NCI-H2227 (cell line): ENCODE results near the gene SLC6A16.
A peak's percentile ranks its signal among the peaks of the same experiment; 100 is the strongest.
"Not testable (repeated sequence)": the region's sequence is repeated elsewhere in the genome, so short reads cannot be mapped to it uniquely, and the experiment has no call there.

Source experiments
- DNase-seq: peaks from one replicate; lab custom pipeline; 2025; ENCODE audit not compliant: unreplicated experiment; lab: John Stamatoyannopoulos, UW

Gene SLC6A16

DNA sequence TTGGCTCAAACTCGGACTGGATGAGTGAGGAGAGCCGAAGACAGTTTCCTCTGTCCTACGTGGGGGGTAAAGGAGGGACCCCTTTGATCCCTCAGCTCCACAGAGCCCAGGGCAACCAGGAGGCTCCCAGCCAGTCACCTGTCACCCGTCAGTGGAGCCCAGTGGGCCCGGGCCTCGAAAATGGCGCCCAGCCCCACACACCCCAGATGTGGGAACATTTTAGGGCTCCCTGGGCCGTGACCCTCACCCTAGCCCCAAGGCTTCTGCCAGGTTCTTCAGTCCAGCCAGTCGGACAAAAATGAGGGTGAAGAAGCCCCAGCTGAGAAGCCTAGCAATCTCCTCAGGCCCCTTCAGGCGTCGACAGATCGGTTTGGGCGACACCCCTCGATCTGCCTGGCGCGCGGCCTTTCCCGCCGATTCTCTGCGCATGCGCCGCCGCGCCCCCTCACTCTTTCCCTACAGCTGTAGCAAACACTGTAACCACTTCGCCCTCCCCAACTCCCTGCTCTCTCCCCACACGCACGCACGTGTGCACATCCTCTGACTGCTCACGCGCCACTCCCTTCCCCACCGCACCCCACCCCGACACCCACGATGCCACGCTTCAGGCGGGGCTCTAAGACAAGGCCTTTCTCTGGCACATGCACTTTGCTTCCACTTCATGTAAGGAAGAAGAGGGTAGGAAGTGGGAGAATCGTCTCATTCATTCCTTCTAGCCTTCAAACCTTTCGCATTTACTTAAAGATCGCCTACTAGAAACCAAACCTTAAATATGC, at the start of gene SLC6A16:
SLC6A16 (minus strand) TSS at position 391 of the 776 bp plus-strand sequence. CDS start 13,844 bp downstream, outside the sequence.
- no peak for DNase-seq

DNA sequence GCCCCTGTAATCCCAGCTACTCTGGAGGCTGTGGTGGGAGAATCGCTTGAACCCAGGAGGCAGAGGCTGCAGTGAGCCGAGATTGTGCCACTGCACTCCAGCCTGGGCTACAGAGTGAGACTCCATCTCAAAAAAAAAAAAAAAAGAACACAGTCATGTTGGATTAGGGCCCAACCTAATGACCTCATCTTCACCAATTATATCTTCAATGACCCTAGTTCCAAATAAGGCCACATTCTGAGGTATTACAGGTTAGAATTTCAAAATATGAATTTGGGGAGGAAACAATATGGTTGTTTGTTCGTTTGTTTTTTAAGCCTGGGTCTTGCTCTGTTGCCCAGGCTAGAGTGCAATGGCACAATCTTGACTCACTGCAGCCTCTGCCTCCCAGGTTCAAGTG, 48.2 kb upstream of the SLC6A16 start:
- DNase-seq, result not testable (repeated sequence)

DNA sequence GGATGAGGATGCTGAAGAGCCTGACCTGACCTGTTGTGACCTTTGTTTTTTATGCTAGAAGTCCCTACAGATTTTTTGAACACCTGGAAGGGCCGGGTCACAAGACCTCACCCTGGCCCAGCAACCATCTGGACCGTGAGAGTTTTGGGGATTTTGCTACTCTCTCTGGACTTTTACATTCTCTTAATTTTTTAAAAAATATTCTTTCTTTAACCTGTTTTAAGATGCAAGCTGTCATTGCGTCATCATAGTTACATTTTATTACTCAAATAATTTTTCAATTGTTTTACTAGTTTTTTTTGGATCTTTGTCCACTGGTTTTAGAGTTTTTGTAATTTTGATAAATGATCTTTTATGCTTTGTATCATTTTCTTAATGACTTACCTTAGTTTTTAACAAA, 46.2 kb upstream of the SLC6A16 start:
- DNase-seq, result no peak

DNA sequence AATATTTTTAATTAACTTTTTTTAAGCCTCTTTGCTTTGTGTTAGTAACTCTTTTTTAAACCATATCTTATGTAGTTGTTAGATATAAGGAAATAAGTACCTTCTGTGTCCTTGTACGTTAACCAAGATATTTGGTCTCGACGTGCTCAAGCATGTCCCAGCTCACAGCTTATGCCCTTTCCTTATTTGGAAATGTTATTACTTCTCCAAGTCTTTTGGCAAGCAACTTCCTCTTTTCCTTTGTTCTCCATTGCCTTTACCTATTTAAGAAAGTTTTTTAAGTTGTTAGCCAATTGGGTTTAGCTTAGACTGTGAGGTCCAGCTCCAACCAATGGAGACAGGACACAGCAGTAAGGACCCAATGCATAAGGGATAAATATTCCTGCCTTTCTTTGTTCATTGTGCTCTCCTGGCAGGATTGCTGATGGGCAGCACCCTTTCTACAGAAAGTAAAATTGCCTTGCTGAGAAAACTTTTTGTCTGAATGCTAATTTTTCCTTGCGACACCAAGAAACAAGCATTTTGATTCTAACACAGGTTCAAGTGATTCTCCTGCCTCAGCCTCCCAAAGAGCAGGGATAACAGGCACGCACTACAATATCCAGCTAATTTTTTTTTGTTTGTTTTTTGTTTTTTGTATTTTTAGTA, 43.8 kb upstream of the SLC6A16 start:
- no peak for DNase-seq

DNA sequence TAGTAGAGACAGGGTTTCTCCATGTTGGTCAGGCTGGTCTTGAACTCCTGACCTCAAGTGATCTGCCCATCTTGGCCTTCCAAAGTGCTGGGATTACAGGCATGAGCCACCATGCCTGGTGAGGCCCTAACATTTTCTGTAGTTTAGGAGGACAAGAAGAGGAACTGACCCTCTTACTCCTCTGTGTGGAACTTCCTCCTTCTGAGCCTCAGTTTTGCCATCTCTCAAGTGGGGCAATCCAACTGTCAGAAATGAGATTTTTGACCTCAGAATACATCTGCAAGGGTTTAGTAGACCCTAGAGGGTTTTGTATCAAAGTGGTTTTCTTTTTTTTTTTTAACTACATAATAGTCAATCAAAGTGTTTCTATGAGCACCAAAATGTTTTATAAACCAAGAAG, 41.1 kb upstream of the SLC6A16 start:
- no peak for DNase-seq

DNA sequence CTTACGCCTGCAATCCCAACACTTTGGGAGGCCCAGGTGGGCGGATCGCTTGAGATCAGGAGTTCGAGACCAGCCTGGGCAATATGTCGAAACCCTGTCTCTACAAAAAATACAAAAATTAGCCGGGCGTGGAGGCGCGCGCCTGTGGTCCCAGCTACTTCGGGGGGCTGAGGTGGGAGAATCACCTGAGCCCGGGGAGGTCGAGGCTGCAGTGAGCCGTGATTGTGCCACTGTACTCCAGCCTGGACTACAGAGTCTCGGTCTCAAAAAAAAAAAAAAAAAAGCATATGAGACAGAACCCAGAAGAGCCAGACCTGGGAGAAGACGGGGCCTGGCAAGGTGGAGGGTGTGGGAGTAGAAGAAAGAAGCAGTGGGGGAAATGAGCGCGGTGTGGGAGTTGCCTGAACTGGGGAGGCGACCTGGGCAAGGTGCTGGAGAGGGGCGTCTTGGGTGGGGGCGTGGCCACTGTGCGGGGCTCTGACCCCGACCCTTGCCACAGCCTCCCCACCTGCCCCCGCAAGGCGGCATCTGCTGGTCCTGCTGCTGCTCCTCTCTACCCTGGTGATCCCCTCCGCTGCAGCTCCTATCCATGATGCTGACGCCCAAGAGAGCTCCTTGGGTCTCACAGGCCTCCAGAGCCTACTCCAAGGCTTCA, 39.2 kb upstream of the SLC6A16 start:
- DNase-seq, result no peak

DNA sequence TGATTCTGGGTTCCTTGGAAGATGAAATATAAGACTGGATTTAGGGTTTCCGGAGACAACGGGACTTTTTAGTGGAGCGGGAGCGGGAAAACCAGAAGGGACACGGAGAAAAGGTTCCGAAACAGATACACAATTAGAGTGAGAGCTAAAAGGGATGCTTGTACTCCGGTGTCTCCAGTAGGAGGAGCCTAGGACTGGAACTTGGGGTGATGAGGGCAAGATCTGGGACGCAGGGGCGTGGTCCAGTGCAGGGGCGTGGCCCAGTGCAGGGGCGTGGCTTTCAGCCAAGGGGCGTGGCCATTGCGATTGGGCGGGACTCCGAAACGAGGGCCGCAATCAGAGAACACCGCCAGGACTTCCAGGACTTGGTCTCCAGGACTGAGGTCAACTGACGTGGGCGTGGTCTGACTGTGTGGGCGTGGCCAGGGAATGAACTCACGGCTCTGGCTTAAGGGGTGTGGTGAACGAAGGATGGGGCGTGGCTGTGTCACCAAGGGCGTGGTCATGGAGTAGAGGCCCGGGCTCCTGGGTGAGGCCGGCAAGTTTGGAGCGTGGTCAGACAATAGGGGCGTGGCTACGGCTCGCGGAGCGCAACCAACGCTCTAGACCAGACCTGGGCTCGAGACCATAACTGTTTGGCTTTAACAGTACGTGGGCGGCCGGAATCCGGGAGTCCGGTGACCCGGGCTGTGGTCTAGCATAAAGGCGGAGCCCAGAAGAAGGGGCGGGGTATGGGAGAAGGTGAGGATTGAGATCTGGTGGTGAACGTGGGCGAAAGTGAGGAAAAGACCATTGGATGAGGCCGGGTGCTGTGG, 38.5 kb upstream of the SLC6A16 start, which contains the start of gene DKKL1:
DKKL1 (plus strand) TSS at position 610 of the 815 bp plus-strand sequence; CDS start at position 732, 122 bp downstream.
- peak; percentile 91 for DNase-seq

DNA sequence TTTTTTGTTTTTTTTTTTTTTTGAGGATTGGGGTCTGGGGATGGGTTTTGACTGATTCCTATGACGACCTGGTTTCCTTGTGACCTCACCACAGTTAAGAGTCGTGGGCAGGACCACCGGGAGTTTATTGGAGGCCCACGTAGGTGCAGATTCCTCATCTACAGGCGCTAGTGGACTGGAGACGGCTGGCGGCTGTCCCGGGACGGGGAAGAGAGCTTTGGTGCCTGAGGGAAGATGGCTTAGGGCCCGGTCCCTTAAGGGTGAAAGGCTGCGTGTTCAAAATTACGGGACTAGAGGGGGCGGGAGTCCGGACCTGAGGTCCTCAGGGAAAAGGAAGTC, 37.9 kb upstream of the SLC6A16 start:
- DNase-seq, result no peak

DNA sequence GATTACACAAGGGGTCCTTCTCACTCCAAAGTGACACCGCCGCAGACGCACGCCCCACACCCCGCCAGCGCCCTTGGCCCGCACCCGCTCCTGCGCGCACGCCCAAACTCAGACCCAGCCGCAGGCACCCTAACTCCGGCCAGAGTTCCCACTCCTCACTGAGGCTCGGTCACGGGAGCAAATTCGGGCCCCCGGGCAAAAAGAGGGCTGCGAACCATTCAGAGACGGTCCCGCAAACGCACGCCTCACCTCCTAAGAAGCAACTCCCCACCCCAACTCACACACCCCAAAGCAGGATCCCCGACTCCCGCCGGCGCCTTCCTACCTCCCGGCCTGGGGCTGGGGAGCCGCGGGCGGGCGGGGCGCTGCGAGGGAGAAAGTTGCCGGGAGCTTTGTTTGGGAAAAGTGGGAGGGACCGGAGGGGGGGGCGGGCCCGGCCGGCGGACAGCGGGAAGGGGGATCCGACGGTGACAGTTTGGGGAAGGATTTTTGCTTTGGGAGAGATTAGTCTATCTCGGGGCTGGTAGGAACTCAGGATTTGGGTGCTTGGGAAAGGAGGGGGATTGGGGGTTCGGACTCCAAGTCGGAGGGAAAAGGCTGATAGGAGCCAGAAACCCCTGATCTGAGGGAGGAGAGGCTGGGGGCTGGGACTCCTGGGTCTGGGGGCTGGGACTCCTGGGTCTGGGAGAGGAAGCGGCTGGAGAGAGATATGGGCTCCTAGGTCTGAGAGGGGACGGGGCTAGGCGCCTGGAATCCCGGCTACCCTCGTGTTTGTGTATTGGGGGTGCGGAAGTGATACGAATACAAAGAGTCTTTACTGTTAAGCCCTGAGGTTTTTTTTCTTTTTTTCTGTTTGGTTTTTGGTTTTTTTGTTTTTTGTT, 37.3 kb upstream of the SLC6A16 start, which contains the start of gene TEAD2:
TEAD2 (minus strand) TSS at position 369 of the 881 bp plus-strand sequence. CDS start 2,341 bp downstream, outside the sequence.
- peak; percentile 17 for DNase-seq

DNA sequence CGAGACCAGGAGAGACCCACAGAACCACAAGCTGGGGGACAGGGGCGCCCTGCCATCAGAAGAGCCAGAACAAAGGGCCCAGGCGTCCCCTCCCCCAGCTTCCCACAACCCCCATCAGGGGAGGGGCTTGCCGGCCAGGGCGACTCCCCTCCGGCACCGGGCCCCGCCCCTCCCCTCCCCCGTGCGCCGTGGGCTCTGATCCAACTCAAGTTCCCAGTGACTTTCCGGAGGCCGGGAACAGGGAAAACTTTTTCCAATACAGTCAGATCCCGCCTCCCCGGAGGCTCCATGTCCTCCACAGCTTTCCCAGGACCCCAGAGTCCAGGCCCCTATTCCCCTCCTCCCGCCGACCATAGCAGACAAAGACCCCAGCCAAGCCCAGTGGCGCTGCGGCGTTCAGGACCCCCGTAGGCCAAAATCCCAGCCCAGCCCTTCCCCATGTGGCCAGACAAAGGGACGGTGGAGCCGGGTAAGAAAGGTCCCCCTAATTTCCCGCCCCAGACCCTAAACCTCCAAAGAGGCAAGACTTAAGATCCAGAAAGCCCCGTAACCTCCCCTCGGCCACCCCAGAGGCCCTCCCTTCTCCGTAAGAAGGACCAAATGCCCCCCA, 36.6 kb upstream of the SLC6A16 start:
- peak; percentile 24 for DNase-seq

DNA sequence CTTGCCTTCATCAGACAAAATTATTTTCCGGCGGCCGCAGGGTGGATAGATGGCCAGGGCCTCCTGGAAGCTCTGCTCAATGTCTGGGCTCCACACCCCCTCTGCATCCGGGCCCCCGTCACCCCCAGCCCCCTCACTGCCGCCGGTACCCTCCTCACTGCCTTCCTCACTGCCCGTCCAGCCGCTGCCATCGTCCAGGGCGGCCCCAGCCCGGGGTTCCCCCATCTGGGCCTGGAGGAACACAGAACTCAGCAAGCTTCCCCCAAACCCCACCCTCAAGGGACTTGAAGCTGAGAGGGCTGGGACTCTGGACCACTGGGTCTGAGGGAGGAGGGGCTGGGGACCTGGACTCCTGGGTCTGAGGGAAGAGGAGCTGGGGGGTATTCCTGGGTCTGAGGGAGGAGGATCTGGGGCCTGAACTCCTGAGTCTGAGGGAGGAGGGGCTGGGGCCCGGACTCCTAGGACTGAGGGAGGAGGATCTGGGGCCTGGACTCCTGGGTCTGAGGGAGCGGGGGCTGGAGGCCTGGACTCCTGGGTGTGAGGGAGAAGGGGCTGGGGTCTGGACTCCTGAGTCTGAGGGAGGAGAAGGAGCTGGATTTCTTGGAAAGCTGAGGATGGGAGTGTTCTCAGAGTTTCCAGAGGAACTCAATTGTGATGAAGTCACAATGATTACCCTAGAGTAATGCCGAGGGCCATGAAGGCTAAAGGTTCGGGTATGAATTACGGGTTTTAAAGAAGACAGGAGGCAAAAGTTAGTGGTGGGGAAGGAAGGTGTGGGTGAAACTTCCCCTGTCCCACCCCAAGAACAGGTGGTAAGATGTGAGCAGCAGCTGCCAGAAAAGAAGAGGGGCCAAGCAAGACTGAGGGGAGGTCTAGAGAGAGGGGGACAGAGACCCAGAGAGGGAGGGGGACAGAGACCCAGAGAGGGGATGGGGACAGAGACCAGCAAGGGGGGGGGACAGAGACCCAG, 35.1 kb upstream of the SLC6A16 start:
- DNase-seq, result no peak

DNA sequence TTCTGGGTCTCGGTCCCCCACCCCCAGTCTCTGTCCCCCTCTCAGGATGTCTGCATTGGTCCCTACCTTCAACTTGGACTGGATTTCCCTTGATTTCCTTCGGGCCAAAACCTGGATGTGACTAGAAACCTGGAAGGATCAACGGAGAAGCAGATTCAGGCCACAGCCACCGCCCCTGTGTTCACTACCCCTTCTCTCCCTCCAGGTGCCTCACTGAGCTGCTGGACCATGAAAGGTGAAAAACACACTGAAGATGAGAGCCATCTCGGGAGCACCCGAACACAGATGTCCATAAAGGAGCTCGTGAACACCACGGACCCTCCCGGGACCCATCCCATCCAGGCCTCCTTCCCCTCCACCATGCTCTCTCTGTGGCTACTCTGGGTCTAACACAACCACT, 32.2 kb upstream of the SLC6A16 start:
- no peak for DNase-seq

DNA sequence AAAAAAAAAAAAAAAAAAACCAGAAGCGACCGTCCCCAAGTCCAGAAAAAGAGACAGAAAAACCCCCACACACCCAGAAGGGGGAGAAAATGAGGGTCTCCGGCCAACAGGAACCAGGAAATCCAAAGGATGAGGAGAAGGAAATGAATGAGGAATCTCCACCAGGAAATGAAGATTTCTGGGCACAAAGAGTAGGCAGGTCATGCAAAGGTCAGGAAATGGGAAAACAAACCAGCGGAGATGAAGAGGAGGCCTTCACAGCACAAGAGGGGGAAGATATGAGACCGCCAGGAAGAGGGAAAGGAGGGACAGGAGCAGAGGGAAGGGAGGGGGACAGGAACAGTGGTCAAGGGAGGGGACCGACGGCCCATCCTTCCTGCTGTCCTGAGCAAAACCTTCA, 31.4 kb upstream of the SLC6A16 start:
- no peak for DNase-seq

DNA sequence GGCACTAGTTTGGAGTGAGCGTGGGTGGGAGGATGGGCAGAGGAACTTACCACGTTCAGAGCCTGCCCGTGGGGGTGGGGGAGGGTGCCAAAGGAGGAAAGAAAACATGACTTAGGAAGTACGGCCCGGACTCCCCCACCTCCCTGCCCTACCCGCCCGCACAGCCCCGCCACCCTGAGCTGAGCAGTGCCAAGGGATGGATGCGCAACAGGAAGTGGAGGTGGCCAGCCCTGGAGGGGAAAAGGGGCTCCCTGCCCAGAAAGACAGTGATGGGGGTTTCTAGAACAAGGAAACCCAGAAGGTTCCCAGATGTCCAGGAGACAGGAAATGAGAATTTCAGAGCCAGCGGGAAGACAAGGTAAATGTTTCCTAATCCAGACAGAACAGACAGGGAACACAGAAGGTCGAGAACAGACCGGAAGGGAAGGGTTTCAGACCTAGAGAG, 30.9 kb upstream of the SLC6A16 start:
- DNase-seq, result no peak

DNA sequence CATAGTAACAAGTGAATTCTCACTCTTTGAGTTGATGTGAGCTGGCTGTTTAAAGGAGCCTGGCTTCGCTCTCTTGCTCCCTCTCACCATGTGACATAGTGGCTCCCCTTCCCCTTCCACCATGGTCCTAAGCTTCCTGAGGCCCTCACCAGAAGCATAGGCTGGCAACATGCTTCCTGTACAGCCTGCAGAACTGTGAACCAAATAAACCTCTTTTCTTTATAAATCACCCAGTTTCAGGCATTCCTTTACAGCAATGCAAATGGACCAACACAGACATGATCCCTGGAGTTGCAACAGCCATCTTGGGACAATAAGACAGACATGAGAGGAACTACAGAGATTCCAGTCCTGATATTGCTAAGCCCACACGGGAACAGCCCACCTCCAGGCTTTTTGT, 24.6 kb upstream of the SLC6A16 start:
- DNase-seq, result no peak

DNA sequence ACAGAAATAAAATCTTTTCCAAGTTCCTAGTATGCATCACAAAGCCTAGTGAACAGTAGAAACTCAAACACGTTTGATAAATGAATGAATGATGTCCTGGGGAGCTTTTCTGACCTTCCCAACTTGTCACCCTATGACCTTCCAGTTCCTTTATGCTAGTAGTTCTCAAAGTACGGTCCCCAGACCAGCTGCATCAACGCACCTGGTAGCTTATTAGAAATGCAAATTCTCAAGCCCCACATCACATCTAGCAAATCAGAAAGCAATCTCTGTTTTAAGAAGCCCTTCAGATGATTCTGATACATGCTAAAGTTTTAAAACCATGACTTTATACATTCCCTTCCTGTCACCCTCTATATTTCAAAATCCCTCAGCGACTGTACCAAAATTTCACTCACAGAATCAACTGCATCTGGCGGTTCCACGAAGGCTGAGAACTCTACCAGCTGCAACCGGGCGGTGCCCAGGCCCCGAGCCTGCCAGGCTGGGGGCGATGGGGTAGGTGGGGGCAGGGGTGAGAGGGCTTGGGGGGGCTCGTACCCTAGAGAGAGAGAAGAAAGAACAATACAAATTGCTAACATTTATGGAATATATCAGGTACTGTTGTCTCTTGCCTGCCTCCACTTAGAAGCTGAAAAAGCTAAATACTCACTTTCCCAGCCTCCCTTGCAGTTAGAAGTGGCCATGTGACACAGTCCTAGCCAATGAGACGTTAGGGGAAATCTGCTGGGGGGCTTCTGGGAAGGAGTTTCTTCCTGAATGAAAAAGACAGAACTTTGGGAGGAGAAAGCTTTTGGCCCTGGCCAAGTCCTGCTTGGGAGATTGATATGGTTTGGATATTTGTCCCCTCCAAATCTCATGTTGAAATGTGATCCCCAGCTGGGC, 23.6 kb upstream of the SLC6A16 start:
- DNase-seq, result no peak

DNA sequence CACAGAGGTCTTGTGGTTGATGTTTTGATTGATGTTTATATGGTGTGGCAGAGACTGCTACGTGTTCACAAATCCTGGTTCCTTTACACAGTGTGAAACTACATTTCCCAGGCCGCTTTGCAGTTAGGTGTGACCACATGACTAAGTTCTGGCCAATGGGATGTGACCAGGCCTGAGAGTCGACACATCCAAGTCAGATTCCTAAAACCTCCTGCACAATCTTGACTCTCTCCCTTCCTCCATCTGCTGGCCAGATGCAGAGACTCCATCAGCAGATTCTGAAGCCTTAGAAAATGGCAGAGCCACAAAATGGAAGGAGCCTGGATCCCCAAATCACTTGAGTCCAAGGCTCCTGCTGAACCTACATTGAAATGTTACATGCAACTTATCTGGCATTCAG, 22.8 kb upstream of the SLC6A16 start:
- peak; percentile 79 for DNase-seq
